ENCODE data around the gene HS2ST1. TPM values are rescaled to one million over a fixed set of nuclear protein-coding genes. Genes with fewer than 3 reads are reported as not detected.

The HS2ST1 gene
- total RNA-seq, 1 experiment from 2014 or later: 18.3 TPM

GRCh38 chr1:87089070-87089736 lies 174.8 kb downstream of the HS2ST1 start:
- no peaks in the 10 kb centered on the region for H3K27me3 ChIP-seq (replicated peaks)
- no peaks in the 10 kb centered on the region for H3K9me3 ChIP-seq (replicated peaks)
- H3K4me1 ChIP-seq (replicated peaks): peaks cover 8% of the 10 kb centered on the region
- H3K36me3 ChIP-seq: no peaks in the 10 kb centered on the region
- H3K4me3 ChIP-seq: no peak overlapping the region
- H3K27ac ChIP-seq: no peak overlapping the region
- DNase-seq (ENCODE audit: low read depth in 1 of 2, low spot score in 2 of 2): no peak

GRCh38 chr1:87089823-87090222 lies 175.4 kb downstream of the HS2ST1 start:
- H3K36me3 ChIP-seq: no peaks in the 10 kb centered on the region
- H3K4me1 ChIP-seq (replicated peaks): peaks cover 8% of the 10 kb centered on the region
- no peak overlapping the region for H3K4me3 ChIP-seq
- no peaks in the 10 kb centered on the region for H3K9me3 ChIP-seq (replicated peaks)
- H3K27ac ChIP-seq: no peak overlapping the region
- DNase-seq (ENCODE audit: low read depth in 1 of 2, low spot score in 2 of 2): no peak
- no peaks in the 10 kb centered on the region for H3K27me3 ChIP-seq (replicated peaks)

DNA sequence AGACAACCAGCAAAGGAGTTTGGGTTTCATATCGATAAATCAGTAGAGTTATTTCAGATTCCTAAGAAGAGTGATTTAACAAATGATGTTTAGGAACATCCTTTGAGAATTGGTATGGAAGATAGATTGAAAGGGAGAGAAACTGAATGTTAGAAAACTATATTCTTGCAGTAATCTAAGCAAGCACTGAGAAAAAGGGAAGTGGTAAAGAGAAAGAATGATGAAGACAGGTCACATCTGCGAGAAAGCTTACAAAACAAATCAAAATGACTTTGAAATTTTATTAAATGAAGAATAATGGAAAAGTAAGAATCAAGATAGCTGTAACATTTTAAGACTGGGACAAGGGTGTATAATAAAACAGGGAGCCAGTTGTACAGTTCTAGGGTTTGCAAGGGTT lies 177.0 kb downstream of the HS2ST1 start:
- H3K4me1 ChIP-seq (replicated peaks): peaks cover 8% of the 10 kb centered on the region
- no peak for DNase-seq (ENCODE audit: low read depth in 1 of 2, low spot score in 2 of 2)

GRCh38 chr1:87092846-87093245 lies 178.4 kb downstream of the HS2ST1 start:
- Histone ChIP-seq H3K4me3 (no peak overlapping the region), H3K27ac (no peak overlapping the region), H3K27me3 (replicated peaks) (no peaks in the 10 kb centered on the region), H3K9me3 (replicated peaks) (no peaks in the 10 kb centered on the region), H3K4me1 (replicated peaks) (peaks cover 8% of the 10 kb centered on the region), H3K36me3 (no peaks in the 10 kb centered on the region)
- no peak for DNase-seq (ENCODE audit: low read depth in 1 of 2, low spot score in 2 of 2)

More for the DNA sequence above, 177.0 kb downstream of the HS2ST1 start:
- H3K27ac ChIP-seq: no peak overlapping the region
- no peak overlapping the region for H3K4me3 ChIP-seq
- H3K36me3 ChIP-seq: no peaks in the 10 kb centered on the region
- H3K27me3 ChIP-seq (replicated peaks): no peaks in the 10 kb centered on the region
- no peaks in the 10 kb centered on the region for H3K9me3 ChIP-seq (replicated peaks)

- Histone ChIP-seq H3K36me3 (no peaks in the 10 kb centered on the region), H3K27me3 (replicated peaks) (no peaks in the 10 kb centered on the region), H3K4me3 (no peak overlapping the region), H3K9me3 (replicated peaks) (no peaks in the 10 kb centered on the region), H3K27ac (no peak overlapping the region), H3K4me1 (replicated peaks) (peaks cover 8% of the 10 kb centered on the region)
- DNase-seq (ENCODE audit: low read depth in 1 of 2, low spot score in 2 of 2): peak in 1 of 2 experiments; percentile 20
These were observed 178.9 kb downstream of the HS2ST1 start for GRCh38 chr1:87093286-87093685.

GRCh38 chr1:87094238-87094637 lies 179.8 kb downstream of the HS2ST1 start:
- no peak for DNase-seq (ENCODE audit: low read depth in 1 of 2, low spot score in 2 of 2)
- Histone ChIP-seq H3K27me3 (replicated peaks) (no peaks in the 10 kb centered on the region), H3K4me1 (replicated peaks) (peaks cover 8% of the 10 kb centered on the region), H3K27ac (no peak overlapping the region), H3K36me3 (no peaks in the 10 kb centered on the region), H3K9me3 (replicated peaks) (no peaks in the 10 kb centered on the region), H3K4me3 (no peak overlapping the region)

GRCh38 chr1:87100271-87100670 lies 185.8 kb downstream of the HS2ST1 start:
- no peaks in the 10 kb centered on the region for H3K27me3 ChIP-seq (replicated peaks)
- no peaks in the 10 kb centered on the region for H3K4me1 ChIP-seq (replicated peaks)
- H3K4me3 ChIP-seq: no peak overlapping the region
- no peak overlapping the region for H3K27ac ChIP-seq
- DNase-seq (ENCODE audit: low read depth in 1 of 2, low spot score in 2 of 2): no peak
- no peaks in the 10 kb centered on the region for H3K36me3 ChIP-seq
- no peaks in the 10 kb centered on the region for H3K9me3 ChIP-seq (replicated peaks)

DNA sequence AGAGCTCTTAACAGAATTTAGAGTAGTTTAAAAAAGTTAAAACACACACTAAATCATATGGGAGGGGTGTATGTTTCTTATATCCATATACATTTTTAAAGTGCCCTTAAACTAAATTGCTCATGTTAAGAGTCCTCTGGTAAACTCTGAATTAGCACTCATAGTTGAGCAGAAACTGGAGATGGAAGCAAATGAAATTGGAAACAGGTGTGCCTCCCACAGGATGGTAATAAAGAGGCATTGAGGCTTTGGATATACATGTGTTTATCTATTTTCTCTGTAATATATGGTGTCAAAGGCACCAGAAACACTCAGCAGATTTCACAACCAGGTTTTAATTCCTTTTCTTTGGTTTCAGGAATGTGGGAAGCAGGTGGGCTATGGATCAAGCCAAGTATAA lies 188.6 kb downstream of the HS2ST1 start:
- no peak for DNase-seq (ENCODE audit: low read depth in 1 of 2, low spot score in 2 of 2)
- H3K27ac ChIP-seq: no peak overlapping the region
- H3K9me3 ChIP-seq (replicated peaks): no peaks in the 10 kb centered on the region
- H3K27me3 ChIP-seq (replicated peaks): no peaks in the 10 kb centered on the region
- no peaks in the 10 kb centered on the region for H3K4me1 ChIP-seq (replicated peaks)
- no peak overlapping the region for H3K4me3 ChIP-seq
- H3K36me3 ChIP-seq: no peaks in the 10 kb centered on the region

DNA sequence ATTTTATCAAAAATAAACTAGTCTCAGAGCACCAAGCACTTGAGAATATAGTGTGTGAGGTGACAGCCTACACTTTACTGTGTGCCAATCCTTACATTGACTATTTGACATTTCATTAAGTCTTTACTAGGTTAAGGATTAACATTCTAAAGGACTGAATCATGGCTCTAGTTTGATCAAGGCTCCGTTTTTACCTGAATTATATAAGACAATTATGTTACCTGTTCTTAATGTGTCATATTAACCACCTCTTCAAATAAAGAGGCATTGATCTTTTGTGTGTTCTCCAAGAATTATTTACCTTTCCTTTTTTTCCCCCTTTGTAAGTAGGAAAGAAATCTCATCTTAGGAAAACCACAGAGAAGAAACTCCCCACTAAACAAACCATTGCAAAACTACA lies 189.7 kb downstream of the HS2ST1 start:
- DNase-seq (ENCODE audit: low read depth in 1 of 2, low spot score in 2 of 2): no peak
- Histone ChIP-seq H3K9me3 (replicated peaks) (no peaks in the 10 kb centered on the region), H3K27ac (no peak overlapping the region), H3K27me3 (replicated peaks) (no peaks in the 10 kb centered on the region), H3K4me1 (replicated peaks) (no peaks in the 10 kb centered on the region), H3K36me3 (no peaks in the 10 kb centered on the region), H3K4me3 (no peak overlapping the region)

DNA sequence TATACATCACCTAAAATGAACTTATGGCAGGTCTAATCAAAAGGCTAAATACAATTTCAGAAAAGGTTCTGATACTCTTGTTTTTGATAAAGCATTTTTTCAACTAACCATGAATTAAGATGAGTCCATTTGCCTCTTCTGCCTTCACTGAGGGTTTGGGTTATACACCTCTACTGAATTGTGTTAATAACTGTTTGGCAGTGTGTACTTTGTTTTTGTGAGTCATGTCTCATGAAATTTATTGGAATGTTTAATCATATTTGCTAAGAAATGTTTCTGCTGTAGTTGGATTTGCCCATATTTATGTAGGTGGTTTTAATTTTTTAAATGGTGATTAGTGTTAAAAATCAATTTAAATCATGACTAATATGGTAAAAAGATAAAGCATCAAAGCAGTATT lies 190.5 kb downstream of the HS2ST1 start:
- H3K27me3 ChIP-seq (replicated peaks): no peaks in the 10 kb centered on the region
- no peak for DNase-seq (ENCODE audit: low read depth in 1 of 2, low spot score in 2 of 2)
- H3K4me1 ChIP-seq (replicated peaks): no peaks in the 10 kb centered on the region
- H3K36me3 ChIP-seq: no peaks in the 10 kb centered on the region
- no peak overlapping the region for H3K27ac ChIP-seq
- H3K9me3 ChIP-seq (replicated peaks): no peaks in the 10 kb centered on the region
- no peak overlapping the region for H3K4me3 ChIP-seq

GRCh38 chr1:87106144-87106543 lies 191.7 kb downstream of the HS2ST1 start:
- DNase-seq (ENCODE audit: low read depth in 1 of 2, low spot score in 2 of 2): no peak
- no peaks in the 10 kb centered on the region for H3K36me3 ChIP-seq
- H3K4me3 ChIP-seq: no peak overlapping the region
- H3K9me3 ChIP-seq (replicated peaks): no peaks in the 10 kb centered on the region
- no peaks in the 10 kb centered on the region for H3K27me3 ChIP-seq (replicated peaks)
- H3K27ac ChIP-seq: no peak overlapping the region
- no peaks in the 10 kb centered on the region for H3K4me1 ChIP-seq (replicated peaks)

- peaks cover 4% of the 10 kb centered on the region for H3K4me1 ChIP-seq (replicated peaks)
- H3K4me3 ChIP-seq: no peak overlapping the region
- DNase-seq (ENCODE audit: low read depth in 1 of 2, low spot score in 2 of 2): no peak
- no peaks in the 10 kb centered on the region for H3K9me3 ChIP-seq (replicated peaks)
- no peaks in the 10 kb centered on the region for H3K27me3 ChIP-seq (replicated peaks)
- no peaks in the 10 kb centered on the region for H3K36me3 ChIP-seq
- H3K27ac ChIP-seq: no peak overlapping the region
These were observed 192.4 kb downstream of the HS2ST1 start for GRCh38 chr1:87106867-87107266.

- DNase-seq (ENCODE audit: low read depth in 1 of 2, low spot score in 2 of 2): no peak
- Histone ChIP-seq H3K4me1 (replicated peaks) (peaks cover 14% of the 10 kb centered on the region), H3K9me3 (replicated peaks) (no peaks in the 10 kb centered on the region), H3K27ac (no peak overlapping the region), H3K4me3 (no peak overlapping the region), H3K36me3 (no peaks in the 10 kb centered on the region), H3K27me3 (replicated peaks) (no peaks in the 10 kb centered on the region)
These were observed 193.8 kb downstream of the HS2ST1 start for GRCh38 chr1:87108228-87108627.

GRCh38 chr1:87108814-87109411 lies 194.5 kb downstream of the HS2ST1 start:
- H3K36me3 ChIP-seq: no peaks in the 10 kb centered on the region
- H3K4me1 ChIP-seq (replicated peaks): peaks cover 19% of the 10 kb centered on the region
- no peaks in the 10 kb centered on the region for H3K27me3 ChIP-seq (replicated peaks)
- DNase-seq (ENCODE audit: low read depth in 1 of 2, low spot score in 2 of 2): no peak
- no peak overlapping the region for H3K4me3 ChIP-seq
- no peaks in the 10 kb centered on the region for H3K9me3 ChIP-seq (replicated peaks)
- H3K27ac ChIP-seq: no peak overlapping the region

Data from SJSA1 (cell line).